HepG2 (cell line): ENCODE data around the gene FAM111B. TPM values are rescaled to one million over a fixed set of nuclear protein-coding genes. Genes with fewer than 3 reads are reported as not detected.

Experiments
- CREB1 ChIP-seq, 2 experiments: fragments of 450-650 bp in 1 of 2; IDR thresholded peaks; 2 replicates each; pipeline ENCODE4 v1.6.1; 2016 to 2017; ENCODE audit warnings: control low read depth in 1 of 2, mild to moderate bottlenecking in 1 of 2, missing compliant biosample characterization in 1 of 2, missing genetic modification characterization in 1 of 2
- HNF4G ChIP-seq, 2 experiments: sonication (generic) in 1 of 2; formaldehyde crosslinking in 1 of 2; IDR thresholded peaks; 2 replicates each; pipeline versions ENCODE4 v1.4.0 to v1.6.1; 2011 to 2020; ENCODE audit warnings: borderline replicate concordance in 2 of 2, low read depth in 2 of 2, mild to moderate bottlenecking in 2 of 2, low read length in 1 of 2, missing genetic modification reagents in 1 of 2, moderate library complexity in 1 of 2
- NFKB2 ChIP-seq: sonication (generic); formaldehyde crosslinking; IDR thresholded peaks from 2 replicates; pipeline ENCODE4 v1.4.0; 2020; ENCODE audit warnings: missing genetic modification reagents, borderline replicate concordance
- NR1H2 ChIP-seq: sonication (generic); formaldehyde crosslinking; IDR thresholded peaks from 2 replicates; pipeline ENCODE4 v1.8.1; 2022; ENCODE audit warnings: low read depth, missing genetic modification reagents, borderline replicate concordance
- POLR2AphosphoS5 ChIP-seq: IDR thresholded peaks from 2 replicates; pipeline ENCODE4 v1.6.1; 2012; ENCODE audit warnings: low read depth, low read length
- TFDP1 ChIP-seq: IDR thresholded peaks from 2 replicates; pipeline ENCODE4 v1.6.1; 2016; ENCODE audit warnings: missing compliant biosample characterization, missing genetic modification reagents, borderline replicate concordance
- TMF1 ChIP-seq: sonication (generic); formaldehyde crosslinking; IDR thresholded peaks from 2 replicates; pipeline ENCODE4 v1.8.1; 2022; ENCODE audit warnings: low read depth, missing genetic modification reagents
- ZHX2 ChIP-seq, 2 experiments: sonication (generic) in 1 of 2; formaldehyde crosslinking in 1 of 2; IDR thresholded peaks; 2 replicates each; pipeline versions ENCODE4 v1.6.1 to v1.9.0; 2014 to 2022; ENCODE audit warnings: antibody characterized with exemption in 1 of 2, borderline replicate concordance in 1 of 2, inconsistent platforms in 1 of 2, low read depth in 1 of 2, missing genetic modification reagents in 1 of 2
- ZNF263 ChIP-seq: sonication (generic); formaldehyde crosslinking; IDR thresholded peaks from 2 replicates; pipeline ENCODE4 v1.4.0; 2020; ENCODE audit warnings: missing genetic modification reagents
- ZNF678 ChIP-seq: sonication (generic); formaldehyde crosslinking; IDR thresholded peaks from 2 replicates; pipeline ENCODE4 v1.4.0; 2020; ENCODE audit warnings: mild to moderate bottlenecking, missing genetic modification reagents
- ZNF687 ChIP-seq: sonication (generic); formaldehyde crosslinking; IDR thresholded peaks from 2 replicates; pipeline ENCODE4 v1.5.1; 2020; ENCODE audit warnings: mild to moderate bottlenecking, missing genetic modification reagents, moderate library complexity
- polyA plus RNA-seq, 8 experiments: library from polyadenylated mRNA; depleted of rRNA in 3 of 8; stranded (reverse) in 7 of 8; unstranded in 1 of 8; fragments of >200 nt; fragmentation: Illumina TruSeq in 4 of 8; extraction: Trizol in 4 of 8; gene quantifications; 2 replicates each; pipeline versions ENCODE4 v1.2.1 to v1.2.3, GENCODE V29; 2011 to 2016; ENCODE audit warnings: low read depth in 4 of 8, missing spikeins in 1 of 8, mixed read lengths in 1 of 8; ENCODE audit not compliant: insufficient read depth in 1 of 8
- total RNA-seq, 5 experiments: library from RNA; depleted of rRNA; stranded (reverse); fragments of >200 nt; fragmentation: Illumina TruSeq; extraction: Trizol; gene quantifications; 2 replicates each; pipeline ENCODE4 v1.2.3, GENCODE V29; 2016; ENCODE audit warnings: low read depth in 1 of 5

FAM111B gene
- total and polyA plus RNA-seq, 2 of the 13 experiments (the other 11 are each of a cell fraction or from before 2014, with no cell fraction given) = 1.6 to 28.2 TPM

GRCh38 chr11:59106363-59107336, at the start of gene FAM111B (continued):
- peak; percentile 91 for TF ChIP-seq TFDP1 (CRISPR knock-in tag)
- TF ChIP-seq TMF1 = peak; percentile 35; the same call in 1 of the 2 replicates
- peak; percentile 34; the same call in 1 of the 2 replicates for TF ChIP-seq CREB1 (IDR thresholded peaks at IDR 0.05)
- no peak for TF ChIP-seq CREB1 (CRISPR knock-in tag; IDR thresholded peaks at IDR 0.05)
- TF ChIP-seq HNF4G (IDR thresholded peaks at IDR 0.05; ENCODE audit: borderline replicate concordance, low read depth, low read length) = no peak
- no peak for TF ChIP-seq HNF4G (CRISPR knock-in tag; IDR thresholded peaks at IDR 0.05; ENCODE audit: borderline replicate concordance, low read depth)
- TF ChIP-seq ZHX2 (IDR thresholded peaks at IDR 0.05; ENCODE audit: low read depth) = 0 out of 2 replicates have a peak, but pooled peaks have one; percentile 39
- no peak for TF ChIP-seq ZHX2 (CRISPR knock-in tag; IDR thresholded peaks at IDR 0.05; ENCODE audit: borderline replicate concordance)
- no peak for TF ChIP-seq NR1H2 (CRISPR knock-in tag)
- 0 out of 2 replicates have a peak, but pooled peaks have one; percentile 44 for TF ChIP-seq NFKB2 (CRISPR knock-in tag)
- TF ChIP-seq POLR2AphosphoS5 = peak; percentile 53; the same call in 1 of the 2 replicates
- TF ChIP-seq ZNF263 (CRISPR knock-in tag) = peak; percentile 68; the same call in 1 of the 2 replicates
- TF ChIP-seq ZNF678 (CRISPR knock-in tag) = no peak
- peak; percentile 58 for TF ChIP-seq ZNF687
